Coronary artery (tissue), 2 donors: ENCODE measurements around the gene POLA1.

Experiments
- DNase-seq: peaks from one replicate; pipeline ENCODE4 v3.0.0-alpha.2; 2017; ENCODE audit warnings: low spot score
- H3K27ac ChIP-seq, 2 donors: fragments of 200-600 bp; sonication (generic); one replicate each; pipeline ENCODE4 v1.5.1; 2016 to 2019
- H3K4me3 ChIP-seq: fragments of 200-600 bp; sonication (generic); 2 replicates; pipeline ENCODE4 v1.5.1; 2016; ENCODE audit warnings: mild to moderate bottlenecking, moderate library complexity
- TF ChIP-seq, protein P1 (sequence below): fragments of 200-600 bp; sonication (generic); IDR thresholded peaks from one replicate; pipeline ENCODE4 v1.5.1; 2019; ENCODE audit warnings: antibody characterized with exemption

POLA1 gene

DNA sequence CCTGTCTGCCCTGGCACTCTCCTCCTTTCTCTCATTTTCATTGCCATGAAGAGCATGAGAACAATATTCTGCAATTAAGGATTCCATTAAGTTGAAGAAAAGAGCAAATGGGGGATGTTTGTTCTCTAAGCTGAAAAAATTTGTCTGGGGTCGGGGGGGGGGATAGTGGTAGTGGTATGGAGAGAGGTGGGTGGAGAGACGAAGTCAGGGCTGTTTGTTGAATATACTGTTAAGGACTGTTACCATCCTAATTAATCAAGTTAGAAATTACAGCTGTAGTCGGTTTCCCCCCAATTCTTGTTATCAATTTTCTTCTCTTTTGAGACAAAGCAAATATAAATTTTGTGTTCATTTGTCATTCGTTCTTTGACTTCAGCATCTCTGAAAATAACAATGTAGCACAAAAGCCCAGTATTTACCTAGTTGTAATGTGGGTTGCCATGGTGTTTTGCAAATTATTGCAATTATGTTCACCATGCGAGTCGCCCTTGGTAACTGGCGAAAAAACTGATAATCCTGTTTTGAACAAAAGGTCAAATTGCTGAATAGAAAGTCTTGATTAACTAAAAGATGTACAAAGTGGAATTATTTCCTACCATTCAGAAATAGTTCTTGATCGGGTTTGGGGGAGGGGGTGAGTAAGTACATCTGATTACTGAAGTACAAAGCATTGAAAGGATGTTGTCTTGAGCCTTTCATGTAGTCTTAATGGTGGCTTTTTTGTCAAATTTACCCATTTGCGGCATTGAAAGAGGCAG lies 183.0 kb downstream of the POLA1 start:
- TF ChIP-seq, protein P1, sequence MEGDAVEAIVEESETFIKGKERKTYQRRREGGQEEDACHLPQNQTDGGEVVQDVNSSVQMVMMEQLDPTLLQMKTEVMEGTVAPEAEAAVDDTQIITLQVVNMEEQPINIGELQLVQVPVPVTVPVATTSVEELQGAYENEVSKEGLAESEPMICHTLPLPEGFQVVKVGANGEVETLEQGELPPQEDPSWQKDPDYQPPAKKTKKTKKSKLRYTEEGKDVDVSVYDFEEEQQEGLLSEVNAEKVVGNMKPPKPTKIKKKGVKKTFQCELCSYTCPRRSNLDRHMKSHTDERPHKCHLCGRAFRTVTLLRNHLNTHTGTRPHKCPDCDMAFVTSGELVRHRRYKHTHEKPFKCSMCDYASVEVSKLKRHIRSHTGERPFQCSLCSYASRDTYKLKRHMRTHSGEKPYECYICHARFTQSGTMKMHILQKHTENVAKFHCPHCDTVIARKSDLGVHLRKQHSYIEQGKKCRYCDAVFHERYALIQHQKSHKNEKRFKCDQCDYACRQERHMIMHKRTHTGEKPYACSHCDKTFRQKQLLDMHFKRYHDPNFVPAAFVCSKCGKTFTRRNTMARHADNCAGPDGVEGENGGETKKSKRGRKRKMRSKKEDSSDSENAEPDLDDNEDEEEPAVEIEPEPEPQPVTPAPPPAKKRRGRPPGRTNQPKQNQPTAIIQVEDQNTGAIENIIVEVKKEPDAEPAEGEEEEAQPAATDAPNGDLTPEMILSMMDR = no peak
- DNase-seq = no peak
- Histone ChIP-seq H3K4me3 (no peak overlapping the region), H3K27ac (no peak overlapping the region)

DNA sequence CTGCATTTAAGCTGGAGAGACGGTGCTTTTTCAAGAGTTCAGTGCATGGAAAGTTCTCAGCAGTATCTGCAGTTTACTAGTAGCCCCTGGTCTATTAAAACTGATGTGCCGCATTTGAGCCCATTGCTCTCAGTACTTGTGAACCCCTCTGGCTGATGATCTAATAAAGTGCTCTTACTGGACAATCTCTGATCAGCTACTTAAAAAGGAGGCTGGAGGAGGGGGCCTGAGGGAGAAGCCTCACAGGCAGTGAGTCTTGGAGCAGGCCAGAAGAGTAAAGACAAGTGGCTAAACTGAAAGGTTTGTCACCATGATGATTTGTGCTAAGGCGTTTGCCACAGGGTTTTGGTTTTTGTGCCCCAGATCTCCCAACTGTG lies 183.6 kb downstream of the POLA1 start:
- Histone ChIP-seq H3K27ac (no peak overlapping the region), H3K4me3 (no peak overlapping the region)
- no peak for DNase-seq
- TF ChIP-seq, protein P1 = no peak

DNA sequence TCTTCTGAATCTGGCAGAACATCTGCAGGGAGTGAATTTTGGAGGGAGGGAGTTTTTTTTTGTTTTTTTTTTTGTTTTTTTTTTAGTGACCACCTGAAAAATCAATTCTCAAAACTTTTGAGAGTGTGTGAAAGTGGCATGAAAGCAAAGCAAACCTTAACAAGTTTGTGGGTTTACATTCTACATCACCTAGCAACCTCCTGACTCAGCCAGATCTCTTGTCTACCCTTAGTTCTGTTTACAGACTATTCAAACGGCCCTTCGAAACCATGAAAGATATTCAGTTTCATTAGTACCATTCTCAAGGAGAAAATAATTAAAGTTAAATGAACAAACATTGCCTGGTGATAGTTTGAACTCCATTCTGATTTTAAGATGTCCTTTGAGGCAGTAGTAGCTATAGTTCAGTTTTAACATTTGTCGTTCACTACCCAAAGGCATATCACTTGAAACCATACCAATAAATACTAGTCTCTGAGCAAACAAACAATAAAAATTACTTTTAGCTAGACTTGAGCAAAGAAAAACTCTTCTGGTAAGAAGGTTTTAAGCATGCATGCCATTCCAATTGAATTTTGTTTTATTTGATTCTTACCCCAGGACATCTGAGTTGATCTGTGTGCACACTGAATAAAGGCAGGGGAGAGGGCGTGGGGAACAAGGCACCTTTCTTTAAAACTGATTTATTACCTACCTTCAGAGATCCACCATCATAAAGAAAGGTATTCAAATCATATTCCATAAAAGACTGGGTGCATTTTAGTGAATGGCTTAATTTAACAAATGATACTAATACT lies 184.3 kb downstream of the POLA1 start:
- DNase-seq = no peak
- H3K4me3 ChIP-seq = no peak overlapping the region
- no peak overlapping the region for H3K27ac ChIP-seq
- TF ChIP-seq, protein P1 = no peak

DNA sequence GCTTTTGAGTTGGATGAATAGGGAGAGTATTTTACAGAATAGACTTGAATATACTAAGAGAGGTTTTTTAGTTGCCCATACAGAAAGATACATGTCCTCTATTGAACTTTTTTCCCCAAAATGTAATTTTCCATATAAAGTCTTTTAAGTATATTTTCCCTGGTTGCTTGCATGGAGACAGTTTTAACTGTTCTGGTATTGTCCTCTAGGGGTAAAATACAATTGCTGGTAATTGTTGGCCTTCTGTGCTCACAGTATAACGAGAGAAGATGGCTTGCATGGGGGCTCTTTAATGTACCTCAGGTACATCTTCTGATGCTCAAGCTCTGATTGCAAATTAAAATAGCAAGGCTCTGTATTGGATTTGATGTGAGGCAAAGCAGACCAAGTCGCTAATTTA lies 186.0 kb downstream of the POLA1 start:
- no peak for DNase-seq
- TF ChIP-seq, protein P1 = no peak

DNA sequence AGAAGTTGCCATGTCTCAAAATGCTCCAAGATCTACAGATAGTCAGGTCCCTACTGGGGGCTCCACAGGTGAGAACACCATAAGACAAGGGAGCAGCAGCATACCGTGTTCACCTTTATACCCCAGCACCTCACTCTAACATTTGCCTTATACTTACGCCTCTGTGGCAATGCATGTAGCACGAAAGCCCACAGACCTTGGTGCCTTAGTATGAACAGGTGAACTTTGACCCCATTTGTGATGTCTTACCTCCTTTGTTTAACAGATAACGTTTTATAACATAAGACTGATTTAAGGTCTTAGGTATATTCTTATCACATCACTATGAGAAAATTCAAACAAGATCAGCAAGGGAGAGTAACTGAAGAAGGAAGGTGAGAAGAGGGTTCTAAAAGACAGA lies 193.2 kb downstream of the POLA1 start:
- DNase-seq = no peak
- Histone ChIP-seq H3K4me3 (no peak overlapping the region), H3K27ac (no peak overlapping the region)
- TF ChIP-seq, protein P1 = no peak

More for the DNA sequence above, 186.0 kb downstream of the POLA1 start:
- Histone ChIP-seq H3K4me3 (no peak overlapping the region), H3K27ac (no peak overlapping the region)

DNA sequence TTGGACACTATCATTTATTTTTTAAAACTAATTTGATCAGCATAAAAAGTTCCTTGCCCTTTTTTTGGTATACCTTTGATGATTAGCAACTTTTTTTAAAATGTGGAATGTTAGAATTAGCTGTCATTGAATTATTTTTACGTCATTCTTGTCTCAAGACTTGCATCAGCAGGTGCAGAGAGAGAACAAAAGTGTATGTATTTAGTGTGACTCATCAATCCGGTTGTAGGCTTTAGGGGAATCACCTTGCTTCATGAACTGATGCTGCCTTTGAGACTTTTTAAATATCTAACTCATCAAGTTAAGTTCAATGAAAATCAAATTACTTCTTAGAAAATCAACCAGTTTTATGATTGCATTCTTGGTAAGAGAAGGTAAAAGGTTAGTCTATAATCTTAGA lies 197.0 kb downstream of the POLA1 start:
- no peak overlapping the region for H3K4me3 ChIP-seq
- TF ChIP-seq, protein P1 = no peak
- H3K27ac ChIP-seq = no peak overlapping the region
- DNase-seq = no peak
